Middle frontal gyrus (tissue), 1 donor: ENCODE results near the gene SYT9.

Experiments used
- DNase-seq: peaks from one replicate; pipeline ENCODE4 v3.0.0-alpha.2; 2015; ENCODE audit warnings: low spot score; ENCODE audit errors: extremely low spot score

The SYT9 gene

GRCh38 chr11:7471071-7471470 is 219.4 kb downstream of the SYT9 start:
- no peak for DNase-seq

GRCh38 chr11:7473717-7474116 is 222.0 kb downstream of the SYT9 start:
- no peak for DNase-seq

DNA sequence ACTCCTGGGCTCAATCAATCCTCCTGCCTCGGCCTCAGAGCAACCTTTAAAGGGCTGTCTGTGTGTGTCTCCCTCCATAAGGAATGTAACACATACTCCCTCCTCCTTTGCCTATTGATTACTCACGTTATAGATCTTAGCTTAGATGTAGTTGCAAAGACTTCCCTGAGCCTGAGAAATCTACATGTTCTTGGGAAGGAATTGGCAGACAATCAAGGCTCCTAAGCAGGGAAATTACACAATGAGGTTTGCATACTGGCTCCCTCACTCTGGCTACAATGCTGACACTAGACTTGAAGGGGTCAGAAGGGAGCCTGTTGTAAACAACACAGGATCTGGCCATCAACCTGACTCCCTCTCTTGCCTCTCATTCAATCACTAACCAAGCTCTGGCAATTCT is 228.4 kb downstream of the SYT9 start:
- no peak for DNase-seq

DNA sequence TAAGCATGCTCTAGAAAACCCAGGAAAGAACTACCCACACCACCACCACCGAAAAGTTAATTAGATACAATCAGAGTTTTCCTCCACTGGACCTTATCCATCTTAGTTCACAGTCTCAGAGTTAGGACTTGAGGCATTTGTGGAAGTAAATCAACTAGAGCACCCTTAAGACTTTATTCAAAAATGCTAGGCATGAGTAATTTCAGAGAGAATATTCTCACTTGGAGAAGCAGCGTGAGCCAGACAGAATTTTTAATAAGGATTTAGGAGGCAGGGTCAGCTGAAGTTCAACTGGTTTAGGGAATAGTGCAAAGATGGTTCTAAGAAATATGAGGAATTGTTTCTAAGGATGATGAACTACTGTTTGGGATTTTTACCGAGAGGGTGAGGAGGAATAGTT is 232.4 kb downstream of the SYT9 start:
- no peak for DNase-seq

GRCh38 chr11:7484645-7485044 is 232.9 kb downstream of the SYT9 start:
- no peak for DNase-seq

- no peak for DNase-seq
These were observed 233.7 kb downstream of the SYT9 start, which contains the start of gene OLFML1 for GRCh38 chr11:7485186-7486097. OLFML1 (plus strand) TSS chr11:7485506; CDS start chr11:7485876, 370 bp downstream.

DNA sequence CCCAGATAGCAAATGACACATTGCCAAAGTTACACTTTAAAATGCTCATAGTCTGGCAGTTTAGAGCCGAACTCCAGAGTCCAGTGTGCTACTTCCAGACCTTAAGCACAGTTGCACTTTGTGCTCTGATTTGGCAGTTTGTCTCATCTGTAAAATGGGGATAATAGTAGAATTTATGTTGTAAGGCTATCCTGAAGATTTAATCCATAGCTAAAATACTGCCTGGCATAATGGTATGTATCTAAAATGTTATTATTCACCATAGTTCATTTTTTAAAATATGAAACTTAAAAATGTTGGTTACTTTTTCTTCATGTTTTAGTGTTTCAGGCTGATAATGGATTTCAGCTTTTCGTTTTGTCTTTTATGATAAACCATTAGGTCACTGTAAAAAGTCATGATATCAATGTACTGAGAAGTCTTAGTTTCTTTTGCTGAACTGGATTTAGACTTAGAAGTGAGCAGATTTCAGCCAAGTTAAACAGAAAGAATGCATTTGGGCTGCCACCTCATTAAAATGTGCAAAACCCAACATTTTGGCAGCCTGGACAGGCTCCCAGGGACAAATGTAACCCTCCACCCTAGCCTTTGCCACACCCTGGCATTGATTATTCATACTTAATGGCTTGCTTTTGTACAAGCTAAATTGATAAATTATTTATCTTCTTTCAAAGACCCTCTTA is 234.5 kb downstream of the SYT9 start:
- DNase-seq, result no peak

DNA sequence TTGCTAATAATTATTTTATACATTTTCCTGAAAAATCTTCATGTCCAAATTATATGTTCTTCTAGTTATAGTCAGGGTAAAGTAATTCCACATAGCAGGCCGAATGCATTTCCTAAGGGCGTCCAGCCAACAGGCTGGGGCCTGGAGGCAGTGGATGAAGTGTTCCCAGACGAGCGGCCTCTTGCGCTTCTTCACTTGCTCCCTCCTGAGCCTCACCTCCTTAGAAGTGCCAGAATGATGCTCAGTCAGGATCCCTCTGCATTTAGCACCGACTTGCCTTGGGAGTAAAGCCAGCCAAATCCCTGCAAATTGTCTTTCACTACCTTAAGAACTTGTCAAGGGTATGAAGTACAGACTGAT is 235.1 kb downstream of the SYT9 start:
- no peak for DNase-seq

- DNase-seq, result no peak
These were observed 235.7 kb downstream of the SYT9 start for GRCh38 chr11:7487360-7487759.

DNA sequence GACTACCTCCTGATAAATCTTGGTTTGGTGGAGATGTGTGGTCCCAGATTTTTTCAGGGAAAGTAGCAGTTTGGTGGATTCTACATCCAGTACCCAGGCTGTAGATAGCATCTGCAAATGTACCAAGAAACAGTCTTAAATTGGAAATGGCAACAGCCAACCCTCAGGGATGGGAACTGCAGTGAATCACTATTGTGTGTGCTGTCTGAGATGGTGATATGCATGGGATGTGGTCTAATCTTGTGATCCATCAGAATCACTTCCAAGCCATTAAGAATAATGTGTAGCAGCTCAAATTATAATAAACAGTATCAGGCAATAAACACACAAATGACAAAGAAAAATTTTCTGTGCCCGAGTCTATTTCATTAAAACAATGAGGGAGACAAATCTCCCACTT is 237.0 kb downstream of the SYT9 start:
- DNase-seq, result no peak

- DNase-seq, result no peak
These were observed 237.7 kb downstream of the SYT9 start for GRCh38 chr11:7489376-7489775.

DNA sequence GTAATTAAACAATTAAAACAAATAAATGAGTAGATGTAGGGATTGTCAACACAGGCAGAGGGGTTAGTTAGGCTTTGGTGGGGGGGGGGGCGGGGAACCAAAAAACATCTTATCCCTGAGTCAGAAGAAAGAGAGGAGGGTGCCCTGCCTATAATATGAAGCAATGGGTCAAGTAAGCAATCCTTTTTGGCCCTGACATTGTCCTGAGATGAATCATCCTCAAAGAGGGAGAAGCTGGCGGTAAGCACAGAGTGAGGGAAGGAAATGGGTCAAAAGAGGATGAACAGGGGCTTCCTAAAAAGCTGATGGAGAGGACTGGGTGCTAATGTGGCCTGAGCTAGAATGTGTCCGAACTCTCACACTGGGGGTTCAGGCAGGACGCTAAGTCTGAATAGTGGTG is 238.3 kb downstream of the SYT9 start:
- DNase-seq, result no peak

GRCh38 chr11:7490535-7490934 is 238.8 kb downstream of the SYT9 start:
- DNase-seq, result no peak

- DNase-seq, result no peak
These were observed 240.5 kb downstream of the SYT9 start for GRCh38 chr11:7492253-7492652.

GRCh38 chr11:7493670-7494069 is 242.0 kb downstream of the SYT9 start:
- no peak for DNase-seq

GRCh38 chr11:7494086-7494745 is 242.5 kb downstream of the SYT9 start:
- DNase-seq, result no peak

DNA sequence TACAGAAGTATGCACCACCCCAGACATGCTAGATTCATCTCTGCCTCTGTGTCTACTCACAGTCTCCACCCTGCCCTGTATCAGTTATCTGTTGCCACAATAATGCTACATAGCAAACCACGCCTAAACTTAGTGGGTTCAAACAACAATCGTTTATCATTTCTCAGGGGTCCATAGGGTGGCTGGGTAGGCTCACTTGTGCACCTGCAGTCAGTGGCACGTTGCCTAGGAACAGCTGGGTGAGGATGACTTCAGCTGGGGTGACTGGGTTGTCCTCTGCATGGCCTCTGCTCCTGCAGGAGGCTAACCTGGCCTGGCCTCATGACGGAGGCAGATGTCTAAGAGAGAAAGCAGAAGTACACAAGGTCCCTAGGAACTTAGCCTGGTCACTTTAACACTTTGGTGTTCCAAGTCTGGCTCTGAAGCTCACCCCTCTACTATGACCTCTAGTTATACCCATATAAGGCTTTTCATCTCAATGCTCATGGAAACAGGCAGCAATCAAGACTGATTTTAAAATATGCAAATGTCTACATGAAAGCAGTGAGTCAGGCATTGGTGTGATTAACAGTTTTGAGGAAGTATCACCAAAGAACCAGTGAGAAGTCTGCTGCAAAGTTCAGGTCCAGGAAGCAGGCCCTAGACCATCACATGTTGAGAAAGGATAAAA is 244.3 kb downstream of the SYT9 start:
- no peak for DNase-seq

DNA sequence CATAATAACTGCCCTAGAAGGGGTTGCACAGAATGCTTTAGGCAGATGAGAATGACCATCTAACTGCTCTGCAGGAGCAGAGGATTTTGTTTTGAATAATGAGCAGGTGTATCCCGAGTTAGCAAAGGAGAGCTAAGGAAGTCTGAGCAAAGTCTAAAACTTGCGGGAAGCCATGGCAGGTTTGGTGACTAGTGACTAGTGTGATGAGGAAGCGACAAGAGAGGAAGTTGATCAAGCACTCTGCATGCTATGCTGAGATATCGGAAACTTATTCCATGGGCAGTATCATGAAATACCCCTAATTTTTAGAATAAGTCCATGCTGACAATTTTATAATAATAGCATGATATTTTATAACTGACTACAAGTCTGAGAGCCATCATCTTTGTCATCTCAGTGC is 246.5 kb downstream of the SYT9 start:
- DNase-seq, result no peak

DNA sequence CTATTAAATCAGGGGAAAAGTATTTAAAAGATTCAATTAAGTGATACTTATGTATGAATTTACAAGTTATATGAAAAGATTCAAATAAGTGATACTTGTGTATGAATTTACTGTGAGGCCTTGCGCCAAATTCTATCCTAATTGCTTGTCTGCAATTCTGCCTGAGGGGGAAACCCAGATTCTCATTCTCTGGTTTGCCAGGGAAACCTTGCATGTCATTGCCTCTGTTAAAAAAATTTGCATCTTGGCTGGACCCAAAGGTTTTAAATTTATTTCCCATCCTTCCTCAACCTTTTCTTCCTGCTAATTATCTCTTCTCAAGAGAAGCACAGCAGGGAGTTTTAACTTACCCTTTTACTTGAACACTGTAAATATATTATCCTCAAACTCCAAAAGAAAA is 247.4 kb downstream of the SYT9 start:
- DNase-seq, result no peak

DNA sequence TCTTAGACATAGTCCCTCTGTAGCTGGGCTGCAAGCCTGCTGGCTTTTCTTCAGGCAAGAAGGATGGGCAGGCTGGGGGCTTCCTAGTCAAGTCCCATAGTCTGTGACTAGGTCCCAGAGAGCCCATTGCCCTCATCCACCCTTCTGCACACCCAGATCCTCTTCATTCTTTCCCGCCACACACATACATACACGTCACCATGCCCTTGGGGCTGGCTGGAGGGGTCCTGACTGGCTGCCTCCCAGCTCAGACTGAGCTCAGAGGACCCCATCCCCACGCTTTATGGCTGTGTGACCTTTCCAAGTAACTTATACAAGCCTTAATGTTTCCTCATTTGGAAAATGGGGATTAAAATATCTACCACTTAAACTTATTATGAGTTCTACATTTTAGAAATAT is 248.5 kb downstream of the SYT9 start:
- no peak for DNase-seq

- no peak for DNase-seq
These were observed 249.5 kb downstream of the SYT9 start for GRCh38 chr11:7501251-7501650.

- no peak for DNase-seq
These were observed 250.2 kb downstream of the SYT9 start for GRCh38 chr11:7501894-7502293.
